Stimulated activated naive CD8-positive, alpha-beta T cell treated with anti-CD3 and anti-CD28 coated beads, Interleukin-15, Interleukin-2, amounts not matched to agents 100 ng/mL and 50 ng/mL, for 24 hours (primary cell): ENCODE data around the gene NR2C2.

Source experiments
- H3K27ac Mint-ChIP-seq: one replicate; pipeline ENCODE4 v1.8.0; 2021; ENCODE audit warnings: mild to moderate bottlenecking, mixed read lengths
- H3K27me3 Mint-ChIP-seq: one replicate; pipeline ENCODE4 v1.8.0; 2021; ENCODE audit warnings: mixed read lengths
- H3K36me3 Mint-ChIP-seq: one replicate; pipeline ENCODE4 v1.8.0; 2021; ENCODE audit warnings: low read depth, mixed read lengths
- H3K4me1 Mint-ChIP-seq: one replicate; pipeline ENCODE4 v1.8.0; 2021; ENCODE audit warnings: low read depth, mixed read lengths
- H3K4me3 Mint-ChIP-seq: one replicate; pipeline ENCODE4 v1.8.0; 2021; ENCODE audit warnings: mild to moderate bottlenecking, mixed read lengths
- H3K9me3 Mint-ChIP-seq: one replicate; pipeline ENCODE4 v1.8.0; 2021; ENCODE audit warnings: mixed read lengths

The NR2C2 gene

GRCh38 chr3:15011174-15011573 is 63.8 kb downstream of the NR2C2 start:
- peak overlapping the region; percentile 17 for H3K27ac Mint-ChIP-seq
- peaks cover 16% of the 10 kb centered on the region for H3K4me1 Mint-ChIP-seq
- H3K36me3 Mint-ChIP-seq: peaks cover 69% of the 10 kb centered on the region
- H3K9me3 Mint-ChIP-seq: no peaks in the 10 kb centered on the region
- no peaks in the 10 kb centered on the region for H3K27me3 Mint-ChIP-seq
- no peak overlapping the region for H3K4me3 Mint-ChIP-seq

GRCh38 chr3:15014606-15015328 is 67.4 kb downstream of the NR2C2 start:
- no peaks in the 10 kb centered on the region for H3K27me3 Mint-ChIP-seq
- H3K4me3 Mint-ChIP-seq: no peak overlapping the region
- peaks cover 16% of the 10 kb centered on the region for H3K4me1 Mint-ChIP-seq
- no peaks in the 10 kb centered on the region for H3K9me3 Mint-ChIP-seq
- no peak overlapping the region for H3K27ac Mint-ChIP-seq
- H3K36me3 Mint-ChIP-seq: peaks cover 77% of the 10 kb centered on the region

GRCh38 chr3:15015456-15015855 is 68.1 kb downstream of the NR2C2 start:
- H3K4me1 Mint-ChIP-seq: peaks cover 11% of the 10 kb centered on the region
- H3K27ac Mint-ChIP-seq: no peak overlapping the region
- H3K36me3 Mint-ChIP-seq: peaks cover 71% of the 10 kb centered on the region
- no peak overlapping the region for H3K4me3 Mint-ChIP-seq
- no peaks in the 10 kb centered on the region for H3K27me3 Mint-ChIP-seq
- H3K9me3 Mint-ChIP-seq: no peaks in the 10 kb centered on the region

GRCh38 chr3:15017191-15017590 is 69.8 kb downstream of the NR2C2 start:
- H3K27ac Mint-ChIP-seq: no peak overlapping the region
- H3K36me3 Mint-ChIP-seq: peaks cover 77% of the 10 kb centered on the region
- H3K9me3 Mint-ChIP-seq: no peaks in the 10 kb centered on the region

GRCh38 chr3:15023249-15023648 is 75.9 kb downstream of the NR2C2 start:
- Mint-ChIP-seq H3K27ac (no peak overlapping the region), H3K36me3 (peaks cover 59% of the 10 kb centered on the region), H3K9me3 (no peaks in the 10 kb centered on the region), H3K4me1 (no peaks in the 10 kb centered on the region), H3K4me3 (no peak overlapping the region), H3K27me3 (no peaks in the 10 kb centered on the region)

More at GRCh38 chr3:15017191-15017590, 69.8 kb downstream of the NR2C2 start:
- Mint-ChIP-seq H3K4me3 (no peak overlapping the region), H3K4me1 (no peaks in the 10 kb centered on the region), H3K27me3 (no peaks in the 10 kb centered on the region)

GRCh38 chr3:15023719-15024118 is 76.3 kb downstream of the NR2C2 start:
- no peaks in the 10 kb centered on the region for H3K9me3 Mint-ChIP-seq
- no peak overlapping the region for H3K4me3 Mint-ChIP-seq
- peaks cover 59% of the 10 kb centered on the region for H3K36me3 Mint-ChIP-seq
- H3K4me1 Mint-ChIP-seq: no peaks in the 10 kb centered on the region
- no peak overlapping the region for H3K27ac Mint-ChIP-seq
- no peaks in the 10 kb centered on the region for H3K27me3 Mint-ChIP-seq

- Mint-ChIP-seq H3K27ac (no peak overlapping the region), H3K9me3 (no peaks in the 10 kb centered on the region), H3K27me3 (no peaks in the 10 kb centered on the region), H3K4me3 (no peak overlapping the region), H3K36me3 (peaks cover 46% of the 10 kb centered on the region), H3K4me1 (no peaks in the 10 kb centered on the region)
Observed at GRCh38 chr3:15029625-15030024, 82.2 kb downstream of the NR2C2 start.

GRCh38 chr3:15032650-15033049 is 85.3 kb downstream of the NR2C2 start:
- Mint-ChIP-seq H3K4me3 (no peak overlapping the region), H3K36me3 (peaks cover 39% of the 10 kb centered on the region), H3K27me3 (no peaks in the 10 kb centered on the region), H3K4me1 (no peaks in the 10 kb centered on the region), H3K27ac (no peak overlapping the region), H3K9me3 (no peaks in the 10 kb centered on the region)

GRCh38 chr3:15033103-15033502 is 85.7 kb downstream of the NR2C2 start:
- Mint-ChIP-seq H3K4me3 (no peak overlapping the region), H3K27ac (no peak overlapping the region), H3K4me1 (no peaks in the 10 kb centered on the region), H3K27me3 (no peaks in the 10 kb centered on the region), H3K36me3 (peaks cover 39% of the 10 kb centered on the region), H3K9me3 (no peaks in the 10 kb centered on the region)

- Mint-ChIP-seq H3K36me3 (peaks cover 51% of the 10 kb centered on the region), H3K4me3 (no peak overlapping the region), H3K27me3 (no peaks in the 10 kb centered on the region), H3K4me1 (peaks cover under 1% of the 10 kb centered on the region), H3K27ac (no peak overlapping the region), H3K9me3 (no peaks in the 10 kb centered on the region)
Observed at GRCh38 chr3:15038306-15038705, 90.9 kb downstream of the NR2C2 start.

- Mint-ChIP-seq H3K9me3 (no peaks in the 10 kb centered on the region), H3K27me3 (no peaks in the 10 kb centered on the region), H3K4me1 (peaks cover 19% of the 10 kb centered on the region), H3K27ac (no peak overlapping the region), H3K4me3 (no peak overlapping the region), H3K36me3 (peaks cover 74% of the 10 kb centered on the region)
Observed at GRCh38 chr3:15040844-15041243, 93.5 kb downstream of the NR2C2 start.

GRCh38 chr3:15041950-15042349 is 94.6 kb downstream of the NR2C2 start:
- no peaks in the 10 kb centered on the region for H3K9me3 Mint-ChIP-seq
- H3K36me3 Mint-ChIP-seq: peaks cover 81% of the 10 kb centered on the region
- H3K27ac Mint-ChIP-seq: peak overlapping the region; percentile 56
- no peak overlapping the region for H3K4me3 Mint-ChIP-seq
- H3K4me1 Mint-ChIP-seq: peaks cover 19% of the 10 kb centered on the region
- H3K27me3 Mint-ChIP-seq: no peaks in the 10 kb centered on the region

- Mint-ChIP-seq H3K27me3 (no peaks in the 10 kb centered on the region), H3K27ac (peak overlapping the region; percentile 8), H3K4me1 (peaks cover 19% of the 10 kb centered on the region), H3K9me3 (no peaks in the 10 kb centered on the region), H3K36me3 (peaks cover 86% of the 10 kb centered on the region), H3K4me3 (no peak overlapping the region)
Observed at GRCh38 chr3:15042936-15043335, 95.6 kb downstream of the NR2C2 start.

- Mint-ChIP-seq H3K36me3 (peaks cover 84% of the 10 kb centered on the region), H3K4me1 (peaks cover 19% of the 10 kb centered on the region), H3K9me3 (no peaks in the 10 kb centered on the region), H3K4me3 (no peak overlapping the region), H3K27ac (peak overlapping the region; percentile 49), H3K27me3 (no peaks in the 10 kb centered on the region)
Observed at GRCh38 chr3:15043408-15044171, 96.2 kb downstream of the NR2C2 start.

- Mint-ChIP-seq H3K36me3 (peaks cover 84% of the 10 kb centered on the region), H3K4me1 (peaks cover 19% of the 10 kb centered on the region), H3K4me3 (no peak overlapping the region), H3K9me3 (no peaks in the 10 kb centered on the region), H3K27ac (peak overlapping the region; percentile 54), H3K27me3 (no peaks in the 10 kb centered on the region)
Observed at GRCh38 chr3:15044326-15044725, 96.9 kb downstream of the NR2C2 start.
